Central memory CD8-positive, alpha-beta T cell (primary cell): ENCODE results near the gene BCAT1.

Source experiments
- ATAC-seq: fragments of 150-1000 bp; cut with Tn5 transposase; replicated peaks from 2 replicates; pipeline ENCODE4 v1.10.0; 2022; ENCODE audit warnings: mild to moderate bottlenecking, moderate FRiP score, moderate number of reproducible peaks; ENCODE audit not compliant: poor library complexity, severe bottlenecking; ENCODE audit errors: extremely low read depth
- DNase-seq, 2 donors: peaks; one replicate each; pipeline ENCODE4 v3.0.0; 2021; ENCODE audit warnings: low spot score in 2 of 2
- H3K27ac Mint-ChIP-seq: one replicate; pipeline ENCODE4 v1.8.0; 2022; ENCODE audit warnings: low read depth, mild to moderate bottlenecking, moderate library complexity, mixed read lengths
- H3K27me3 Mint-ChIP-seq: one replicate; pipeline ENCODE4 v1.8.0; 2022; ENCODE audit warnings: mixed read lengths
- H3K36me3 Mint-ChIP-seq: one replicate; pipeline ENCODE4 v1.8.0; 2022; ENCODE audit warnings: mild to moderate bottlenecking, moderate library complexity, mixed read lengths; ENCODE audit not compliant: insufficient read depth
- H3K4me1 Mint-ChIP-seq: one replicate; pipeline ENCODE4 v1.8.0; 2022; ENCODE audit warnings: mixed read lengths
- H3K4me3 Mint-ChIP-seq: one replicate; pipeline ENCODE4 v1.8.0; 2022; ENCODE audit warnings: mild to moderate bottlenecking, moderate library complexity, mixed read lengths
- H3K9me3 Mint-ChIP-seq: one replicate; pipeline ENCODE4 v1.8.0; 2022; ENCODE audit warnings: mixed read lengths

The BCAT1 gene

DNA sequence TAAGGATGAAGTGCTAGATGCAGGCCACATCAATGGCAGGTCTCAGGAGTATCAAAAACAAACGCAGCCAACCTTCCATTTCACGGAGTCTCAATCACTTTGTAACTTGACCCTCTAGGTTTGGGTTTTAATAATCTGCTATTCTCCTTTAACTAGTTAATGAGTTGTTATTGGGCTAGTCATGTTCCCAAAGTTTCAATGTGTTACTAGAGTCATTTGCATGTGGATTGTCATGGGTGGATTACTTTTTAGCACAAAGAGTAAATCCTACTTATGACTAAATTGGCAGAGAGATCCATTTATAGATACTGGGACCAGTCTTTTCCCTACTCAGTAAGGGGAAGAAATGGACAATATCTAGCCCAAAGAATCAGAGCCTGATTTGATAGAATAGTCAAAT, 151.0 kb downstream of the BCAT1 start:
- Mint-ChIP-seq H3K4me1 (peaks cover 13% of the 10 kb centered on the region), H3K27me3 (no peaks in the 10 kb centered on the region), H3K4me3 (no peak overlapping the region), H3K27ac (no peak overlapping the region), H3K9me3 (no peaks in the 10 kb centered on the region), H3K36me3 (peaks cover 2% of the 10 kb centered on the region)
- no peak for ATAC-seq
- no peak for DNase-seq

DNA sequence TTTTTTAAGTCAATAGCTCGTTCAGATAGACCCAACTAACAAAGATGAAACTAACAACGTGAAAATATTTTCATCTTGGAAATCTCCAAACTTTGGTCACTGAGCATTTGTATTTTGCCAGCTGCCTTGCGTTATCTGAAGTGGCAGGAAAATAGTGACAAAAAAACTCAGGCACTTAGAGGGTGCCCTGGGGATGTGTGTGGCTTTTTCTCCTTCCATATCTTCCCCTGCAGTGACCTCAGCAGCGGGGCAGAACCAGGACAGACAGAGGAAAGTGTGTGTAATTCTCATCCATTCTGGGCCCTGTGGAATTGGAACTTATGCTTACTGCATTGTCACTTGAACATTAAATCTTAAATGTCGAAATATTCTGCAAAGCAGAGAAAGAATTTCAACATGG, 152.0 kb downstream of the BCAT1 start:
- ATAC-seq (no peak), DNase-seq (no peak)
- Mint-ChIP-seq H3K36me3 (peaks cover 2% of the 10 kb centered on the region), H3K4me3 (no peak overlapping the region), H3K9me3 (no peaks in the 10 kb centered on the region), H3K27me3 (no peaks in the 10 kb centered on the region), H3K27ac (no peak overlapping the region), H3K4me1 (peaks cover 11% of the 10 kb centered on the region)

DNA sequence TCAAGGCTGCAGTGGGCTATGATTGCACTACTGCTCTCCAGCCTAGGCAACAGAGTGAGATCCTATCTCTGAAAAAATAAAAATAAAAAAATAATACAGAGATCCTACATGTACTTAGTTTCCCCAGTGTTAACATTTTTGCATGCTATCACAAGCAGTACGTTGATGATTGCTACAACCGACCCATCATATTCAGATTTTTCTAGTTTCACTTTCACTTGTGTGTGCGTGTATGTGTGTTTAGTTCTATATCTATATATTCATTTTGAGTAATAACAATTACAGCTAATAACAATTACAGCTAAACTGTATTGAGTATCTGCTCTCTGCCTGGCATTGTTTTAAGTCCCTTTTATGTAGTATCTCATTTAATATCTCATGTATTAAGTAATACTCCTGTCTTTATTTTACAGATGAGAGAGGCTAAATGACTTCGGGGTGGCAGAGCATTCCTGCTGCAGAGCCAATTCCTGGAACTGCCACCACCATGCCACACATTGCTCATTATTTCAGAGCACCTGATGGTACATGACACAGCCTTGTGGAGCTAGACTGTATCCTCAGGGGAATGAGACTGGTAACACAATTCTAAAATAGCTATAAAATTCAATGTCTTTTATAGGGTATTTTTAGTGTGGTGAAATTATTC, 153.1 kb downstream of the BCAT1 start:
- DNase-seq (no peak), ATAC-seq (peak; percentile 40)
- H3K27me3 Mint-ChIP-seq, result no peaks in the 10 kb centered on the region
- peaks cover 16% of the 10 kb centered on the region for H3K4me1 Mint-ChIP-seq
- H3K9me3 Mint-ChIP-seq, result no peaks in the 10 kb centered on the region
- H3K36me3 Mint-ChIP-seq, result peaks cover 2% of the 10 kb centered on the region
- no peak overlapping the region for H3K27ac Mint-ChIP-seq
- peak overlapping the region; percentile 74 for H3K4me3 Mint-ChIP-seq

DNA sequence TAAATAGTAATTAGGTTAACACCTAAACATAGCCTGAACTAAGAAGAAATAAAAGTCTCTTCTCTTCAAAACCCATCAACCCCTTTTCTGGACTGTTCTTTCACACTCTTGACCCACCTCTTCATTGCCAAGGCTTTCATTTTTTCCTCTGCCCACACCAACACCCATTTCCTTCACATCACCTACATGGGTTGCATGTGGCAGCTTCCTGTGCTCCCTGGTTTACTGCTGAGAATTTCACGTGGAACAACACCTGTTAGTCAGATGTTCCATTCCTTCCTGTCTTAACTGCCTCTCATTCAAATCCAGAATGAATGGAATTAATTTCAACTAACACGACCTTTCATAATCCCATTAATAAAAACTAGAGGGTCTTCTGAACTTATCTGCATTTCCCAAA, 157.3 kb downstream of the BCAT1 start:
- DNase-seq (no peak), ATAC-seq (no peak)
- Mint-ChIP-seq H3K27ac (no peak overlapping the region), H3K4me3 (no peak overlapping the region), H3K4me1 (peaks cover 16% of the 10 kb centered on the region), H3K36me3 (peaks cover 2% of the 10 kb centered on the region), H3K27me3 (peaks cover 11% of the 10 kb centered on the region), H3K9me3 (no peaks in the 10 kb centered on the region)

DNA sequence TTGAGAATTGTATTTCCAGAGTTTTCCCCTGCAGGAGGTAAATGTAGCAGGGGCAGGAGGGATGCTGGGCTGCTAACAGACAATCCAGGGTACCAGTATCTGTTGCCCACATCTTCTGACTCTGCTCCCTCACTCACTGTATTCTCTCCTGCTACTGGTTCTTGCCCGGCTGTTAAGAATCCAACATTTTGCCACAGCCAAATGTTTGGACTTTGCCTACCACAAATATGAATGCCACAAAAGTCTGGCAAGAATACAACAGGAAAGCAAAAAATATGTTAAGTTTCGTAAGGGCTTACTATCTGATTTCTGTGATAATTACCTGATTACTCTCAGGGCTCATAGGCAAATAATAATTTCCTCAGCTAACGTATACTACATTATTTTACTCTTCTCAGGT, 160.0 kb downstream of the BCAT1 start:
- Mint-ChIP-seq H3K4me1 (peaks cover 6% of the 10 kb centered on the region), H3K9me3 (no peaks in the 10 kb centered on the region), H3K36me3 (peaks cover 2% of the 10 kb centered on the region), H3K4me3 (no peak overlapping the region), H3K27me3 (peaks cover 19% of the 10 kb centered on the region), H3K27ac (no peak overlapping the region)
- ATAC-seq (no peak), DNase-seq (no peak)

DNA sequence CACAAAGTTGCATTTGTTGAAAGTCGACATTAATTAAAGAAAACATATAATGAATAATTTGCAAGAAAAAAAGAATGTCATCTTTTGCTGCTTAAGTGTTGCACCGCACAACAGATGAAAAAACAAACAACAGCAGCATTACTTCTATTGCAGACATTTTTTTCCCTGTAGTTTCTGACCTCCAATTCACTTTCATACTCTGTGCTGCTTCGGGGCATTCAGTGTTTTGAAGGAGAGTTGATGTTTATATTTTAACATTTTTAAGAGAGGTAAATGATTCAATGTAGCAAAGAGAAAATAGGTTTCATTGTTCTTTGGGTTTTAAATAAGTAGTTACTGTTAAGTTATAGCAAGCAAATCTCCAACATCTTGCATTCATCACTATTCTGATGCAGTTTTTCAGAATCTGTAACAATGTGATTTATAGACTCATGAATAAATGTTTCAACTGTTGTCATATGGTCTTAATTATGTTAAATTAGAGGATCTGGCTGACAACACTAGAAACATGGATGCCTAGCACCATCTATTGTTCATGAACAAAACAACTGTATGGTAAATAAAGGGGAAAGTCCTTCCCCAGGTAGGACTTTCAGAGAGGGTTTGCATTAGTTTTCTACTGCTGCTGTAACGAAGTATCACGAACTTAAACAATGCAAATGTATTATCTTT, 168.1 kb downstream of the BCAT1 start:
- H3K4me3 Mint-ChIP-seq, result no peak overlapping the region
- ATAC-seq (no peak), DNase-seq (no peak)
- peaks cover 12% of the 10 kb centered on the region for H3K27me3 Mint-ChIP-seq
- no peak overlapping the region for H3K27ac Mint-ChIP-seq
- no peaks in the 10 kb centered on the region for H3K4me1 Mint-ChIP-seq
- H3K9me3 Mint-ChIP-seq, result no peaks in the 10 kb centered on the region
- H3K36me3 Mint-ChIP-seq, result peaks cover 2% of the 10 kb centered on the region

DNA sequence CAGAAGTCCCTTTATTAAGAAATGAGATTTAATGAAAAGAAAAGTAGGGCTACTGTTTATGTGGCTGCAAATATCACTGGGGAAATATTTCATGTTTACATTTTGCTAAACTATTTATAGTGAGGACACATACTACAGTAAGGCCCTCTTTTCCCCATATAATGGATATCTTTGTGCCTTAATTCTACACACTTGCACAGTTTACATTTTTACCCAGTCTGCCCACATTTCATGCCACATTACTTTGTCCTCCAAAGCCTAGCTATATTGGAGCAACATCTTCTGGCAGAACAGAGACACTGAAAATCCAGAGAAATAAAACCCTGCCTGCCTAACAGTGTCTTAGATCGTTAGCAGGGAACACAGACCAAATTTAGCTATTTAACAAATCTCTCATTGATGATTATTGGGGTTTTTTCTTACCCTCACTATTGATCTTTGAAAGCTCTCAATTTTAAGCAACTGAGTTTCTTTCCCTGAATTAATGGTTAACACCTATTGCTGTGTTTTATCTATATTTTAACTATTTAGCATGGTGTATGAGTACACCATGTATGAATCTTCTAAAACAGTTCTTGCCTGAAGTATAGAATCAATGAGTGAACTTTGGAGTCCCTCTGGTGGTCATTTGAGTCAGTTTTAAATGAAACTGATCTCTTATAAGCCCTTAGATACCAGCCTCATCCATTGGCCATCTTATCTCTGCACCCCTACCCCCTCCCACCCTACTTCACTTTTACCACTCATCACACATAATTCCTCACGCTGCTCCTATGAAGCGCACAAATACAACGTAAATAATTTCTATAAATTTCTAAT, 170.2 kb downstream of the BCAT1 start:
- H3K27ac Mint-ChIP-seq, result no peak overlapping the region
- H3K4me1 Mint-ChIP-seq, result no peaks in the 10 kb centered on the region
- H3K27me3 Mint-ChIP-seq, result peaks cover 2% of the 10 kb centered on the region
- H3K36me3 Mint-ChIP-seq, result peaks cover 2% of the 10 kb centered on the region
- DNase-seq (no peak), ATAC-seq (no peak)
- H3K9me3 Mint-ChIP-seq, result no peaks in the 10 kb centered on the region
- H3K4me3 Mint-ChIP-seq, result no peak overlapping the region

DNA sequence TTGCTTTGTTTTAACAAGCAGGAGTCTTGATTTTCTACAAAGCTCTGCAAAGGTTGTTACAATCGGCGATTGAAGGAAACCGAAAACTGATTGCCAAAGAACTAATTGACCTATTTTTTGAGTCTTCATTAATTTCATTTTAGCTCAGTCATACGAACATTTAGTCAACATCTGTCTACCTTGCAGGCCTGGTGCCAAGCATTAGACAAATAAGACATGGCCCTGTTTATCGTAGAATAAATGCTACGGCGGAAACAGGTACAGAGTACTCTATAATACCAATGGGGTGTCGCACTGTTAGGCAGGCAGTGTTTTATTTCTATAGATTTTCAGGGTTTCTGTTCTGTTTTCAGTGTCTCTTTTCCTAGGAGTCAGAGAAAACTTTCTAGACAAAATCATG, 171.5 kb downstream of the BCAT1 start:
- no peaks in the 10 kb centered on the region for H3K36me3 Mint-ChIP-seq
- no peaks in the 10 kb centered on the region for H3K27me3 Mint-ChIP-seq
- no peak for ATAC-seq

DNA sequence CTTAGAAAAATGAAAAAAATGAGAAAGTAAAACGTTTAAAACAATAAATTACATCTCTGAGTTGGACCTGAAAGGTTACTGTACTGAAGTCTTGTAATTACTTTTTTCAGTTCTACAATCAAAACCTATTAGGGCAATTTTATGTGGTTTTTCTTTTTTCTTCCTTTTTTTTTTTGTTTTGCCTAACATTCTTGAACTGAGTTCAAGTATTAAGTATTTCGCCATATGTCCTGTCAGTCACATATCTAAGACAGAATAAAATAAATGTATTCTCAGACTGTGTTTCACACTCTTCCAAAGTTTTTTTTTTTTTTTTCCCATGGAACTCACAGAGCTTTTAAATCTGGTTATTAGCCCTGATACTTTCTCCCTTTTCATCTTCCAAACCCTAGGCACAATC, 172.0 kb downstream of the BCAT1 start:
- Mint-ChIP-seq H3K27ac (no peak overlapping the region), H3K9me3 (no peaks in the 10 kb centered on the region), H3K4me1 (no peaks in the 10 kb centered on the region), H3K36me3 (no peaks in the 10 kb centered on the region), H3K27me3 (no peaks in the 10 kb centered on the region), H3K4me3 (no peak overlapping the region)
- DNase-seq, result no peak
- ATAC-seq, result no peak

More for the DNA sequence above, 171.5 kb downstream of the BCAT1 start:
- Mint-ChIP-seq H3K4me3 (no peak overlapping the region), H3K4me1 (no peaks in the 10 kb centered on the region), H3K27ac (no peak overlapping the region), H3K9me3 (no peaks in the 10 kb centered on the region)
- no peak for DNase-seq

DNA sequence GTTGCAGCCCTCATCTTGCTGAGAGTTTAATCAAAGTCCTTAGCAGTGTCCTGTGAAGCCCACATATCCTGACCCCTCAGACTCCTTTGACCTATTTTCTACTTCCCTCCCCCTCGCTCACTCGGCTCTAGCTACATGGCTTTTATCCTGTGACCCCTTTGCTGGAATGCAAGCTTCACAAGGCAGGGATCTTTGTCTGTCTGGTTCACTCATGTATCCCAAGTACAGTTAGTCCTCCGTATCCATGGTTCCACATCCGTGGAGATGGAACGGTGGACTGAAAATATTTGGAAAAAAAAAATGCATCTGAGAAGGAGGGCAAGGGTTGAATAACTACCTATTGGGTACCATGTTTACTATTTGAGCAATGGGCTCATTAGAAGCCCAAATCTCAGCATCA, 173.8 kb downstream of the BCAT1 start:
- no peak for ATAC-seq

DNA sequence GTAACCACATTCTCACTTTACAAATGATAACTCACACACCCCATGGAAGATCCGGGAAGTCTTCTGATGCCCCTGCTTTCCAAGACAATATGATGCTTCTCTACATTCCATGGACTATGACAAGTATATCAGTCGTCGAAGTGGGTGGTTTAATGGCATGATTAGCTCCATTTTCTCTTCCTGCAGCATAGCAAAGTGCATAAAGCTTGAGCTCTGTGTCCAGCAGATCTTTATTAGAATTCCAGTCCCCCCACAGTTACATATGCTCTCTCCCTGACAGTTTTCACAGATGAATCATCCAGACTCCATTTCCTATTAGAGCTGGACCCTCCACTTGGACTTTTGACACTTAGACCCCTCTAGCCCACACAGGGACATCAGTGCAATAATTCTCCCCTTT, 174.9 kb downstream of the BCAT1 start:
- no peaks in the 10 kb centered on the region for H3K36me3 Mint-ChIP-seq
- H3K27me3 Mint-ChIP-seq, result no peaks in the 10 kb centered on the region
- DNase-seq (no peak), ATAC-seq (no peak)
- H3K4me1 Mint-ChIP-seq, result no peaks in the 10 kb centered on the region
- H3K9me3 Mint-ChIP-seq, result no peaks in the 10 kb centered on the region
- no peak overlapping the region for H3K4me3 Mint-ChIP-seq
- H3K27ac Mint-ChIP-seq, result no peak overlapping the region

More for the DNA sequence above, 173.8 kb downstream of the BCAT1 start:
- H3K27me3 Mint-ChIP-seq, result no peaks in the 10 kb centered on the region
- H3K4me3 Mint-ChIP-seq, result no peak overlapping the region
- no peak for DNase-seq
- no peaks in the 10 kb centered on the region for H3K9me3 Mint-ChIP-seq
- no peak overlapping the region for H3K27ac Mint-ChIP-seq
- H3K36me3 Mint-ChIP-seq, result no peaks in the 10 kb centered on the region
- no peaks in the 10 kb centered on the region for H3K4me1 Mint-ChIP-seq

DNA sequence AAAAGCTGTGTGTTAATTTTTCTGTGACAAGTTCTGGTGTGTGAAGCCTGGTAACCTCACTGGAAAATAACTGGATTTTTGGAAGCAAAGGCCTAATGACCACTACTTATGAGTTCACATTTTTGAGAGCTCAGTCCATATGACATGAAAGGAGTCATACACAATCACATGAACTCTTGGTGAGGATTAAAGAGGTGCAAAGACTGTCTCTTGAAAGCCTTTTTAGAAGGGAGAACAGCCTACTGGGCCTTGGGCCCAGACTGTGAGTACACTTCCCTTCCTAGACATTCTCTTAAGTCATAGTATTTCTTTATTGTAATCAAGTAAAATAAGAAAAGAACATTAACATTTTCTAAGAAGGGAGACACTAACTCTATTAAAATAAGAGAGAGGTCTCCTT, 176.1 kb downstream of the BCAT1 start:
- no peak for ATAC-seq
- no peaks in the 10 kb centered on the region for H3K9me3 Mint-ChIP-seq
- no peaks in the 10 kb centered on the region for H3K36me3 Mint-ChIP-seq
- H3K27me3 Mint-ChIP-seq, result no peaks in the 10 kb centered on the region
- no peak overlapping the region for H3K27ac Mint-ChIP-seq
- H3K4me1 Mint-ChIP-seq, result no peaks in the 10 kb centered on the region
- no peak for DNase-seq
- H3K4me3 Mint-ChIP-seq, result no peak overlapping the region

DNA sequence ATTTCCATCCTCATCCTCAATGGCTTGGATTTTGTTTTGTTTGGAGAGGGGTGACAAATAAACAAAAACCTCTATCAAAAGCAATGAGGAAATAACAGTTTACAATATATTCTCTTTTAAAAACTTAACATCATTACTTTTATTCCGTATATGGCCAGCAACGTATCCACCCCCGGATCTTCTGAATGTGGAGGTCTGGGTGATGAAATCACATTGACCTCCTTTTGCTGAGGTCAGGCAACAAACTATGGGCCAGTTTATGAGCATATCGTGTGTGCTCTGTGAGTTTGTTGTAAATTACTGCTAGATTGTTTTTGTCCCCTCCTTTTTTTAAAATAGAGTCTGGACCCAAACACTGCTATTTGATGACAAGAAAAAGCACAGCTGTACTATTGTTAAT, 178.1 kb downstream of the BCAT1 start:
- Mint-ChIP-seq H3K36me3 (no peaks in the 10 kb centered on the region), H3K27ac (no peak overlapping the region), H3K4me3 (no peak overlapping the region), H3K4me1 (no peaks in the 10 kb centered on the region), H3K27me3 (no peaks in the 10 kb centered on the region), H3K9me3 (no peaks in the 10 kb centered on the region)
- ATAC-seq (no peak), DNase-seq (no peak)
